Daoy (cell line): ENCODE data around the gene GJD3. TPM values are rescaled to one million over a fixed set of nuclear protein-coding genes. Genes with fewer than 3 reads are reported as not detected.

Experiments
- DNase-seq: peaks from one replicate; pipeline ENCODE4 v3.0.0-alpha.2; 2015; ENCODE audit warnings: low read depth
- total RNA-seq: library from RNA; depleted of rRNA; stranded (reverse); fragments of >200 nt; shearing (Covaris generic); gene quantifications from 2 replicates; pipeline ENCODE4 v1.2.3, GENCODE V29; 2014

GJD3 gene
- total RNA-seq, 1 experiment from 2014 or later = not detected

DNA sequence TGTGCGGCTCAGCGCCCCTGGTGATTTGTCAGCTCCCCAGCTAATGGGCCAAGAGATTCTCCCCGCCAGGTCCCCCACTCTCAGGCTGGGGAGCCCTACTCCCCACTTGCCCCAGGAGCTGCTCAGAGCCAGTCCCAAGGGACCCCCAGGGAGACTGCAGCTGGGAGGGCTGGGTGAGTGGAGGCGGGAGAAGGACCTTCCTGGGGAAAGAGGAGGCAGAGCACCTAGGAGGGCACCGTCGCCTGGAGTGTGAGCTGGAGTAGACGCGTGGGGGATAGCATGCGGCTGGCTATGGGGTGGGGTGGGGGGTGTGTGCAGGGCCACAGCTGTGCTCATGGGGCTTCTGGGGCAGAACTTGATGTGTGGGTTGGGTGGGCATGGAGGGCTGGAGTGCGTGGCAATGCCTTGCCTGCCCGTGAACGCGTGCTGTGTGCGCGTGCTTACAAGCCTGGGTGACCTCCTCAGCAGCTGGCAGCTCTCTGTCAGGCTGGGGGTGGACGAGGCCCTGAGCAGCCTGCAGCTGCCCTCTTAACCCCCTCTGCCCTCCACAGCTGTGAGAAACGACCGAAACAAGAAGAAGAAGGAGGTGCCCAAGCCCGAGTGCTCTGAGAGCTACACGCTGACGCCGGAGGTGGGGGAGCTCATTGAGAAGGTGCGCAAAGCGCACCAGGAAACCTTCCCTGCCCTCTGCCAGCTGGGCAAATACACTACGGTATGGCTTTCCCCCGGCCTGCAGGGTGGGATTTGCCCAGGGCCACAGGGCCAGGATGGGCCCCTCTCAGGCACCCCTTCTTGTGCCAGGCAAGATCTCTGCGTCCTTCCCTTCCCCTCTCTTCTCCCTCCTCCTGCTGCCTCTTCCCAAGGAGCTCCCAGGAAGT is 12.9 kb downstream of the GJD3 start:
- DNase-seq = no peak

DNA sequence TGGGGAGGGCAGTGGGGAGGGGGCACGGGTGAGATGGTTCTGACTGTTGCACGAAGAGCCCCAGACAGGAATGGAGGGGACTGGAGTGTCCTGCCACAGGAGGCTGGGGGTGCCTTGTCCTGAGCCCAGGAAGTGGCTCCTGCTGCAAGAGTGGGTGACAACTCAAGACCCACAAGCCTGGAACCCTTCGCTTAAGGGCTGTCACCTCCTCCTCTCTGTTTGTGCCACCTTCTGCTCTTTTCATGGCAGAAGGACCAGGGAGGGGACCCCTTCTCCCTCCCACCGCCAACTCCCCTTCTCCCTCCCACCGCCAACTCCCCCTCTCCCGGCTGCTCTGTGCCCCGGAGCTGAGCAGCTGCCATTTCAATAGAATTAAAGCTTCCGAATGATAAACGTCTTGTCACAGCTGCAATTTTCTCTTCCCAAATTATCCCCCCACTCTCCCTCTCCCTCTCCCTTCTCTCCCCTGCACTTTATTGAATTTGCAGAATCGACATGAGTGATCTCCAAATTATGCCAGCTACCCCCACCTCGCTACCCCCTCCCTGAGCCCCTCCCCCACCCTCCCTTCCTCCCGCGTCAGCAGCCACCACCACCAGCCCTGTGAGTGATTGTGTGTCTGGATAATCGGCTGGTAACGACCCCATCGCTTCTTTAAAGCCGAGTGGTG is 13.7 kb downstream of the GJD3 start:
- no peak for DNase-seq

DNA sequence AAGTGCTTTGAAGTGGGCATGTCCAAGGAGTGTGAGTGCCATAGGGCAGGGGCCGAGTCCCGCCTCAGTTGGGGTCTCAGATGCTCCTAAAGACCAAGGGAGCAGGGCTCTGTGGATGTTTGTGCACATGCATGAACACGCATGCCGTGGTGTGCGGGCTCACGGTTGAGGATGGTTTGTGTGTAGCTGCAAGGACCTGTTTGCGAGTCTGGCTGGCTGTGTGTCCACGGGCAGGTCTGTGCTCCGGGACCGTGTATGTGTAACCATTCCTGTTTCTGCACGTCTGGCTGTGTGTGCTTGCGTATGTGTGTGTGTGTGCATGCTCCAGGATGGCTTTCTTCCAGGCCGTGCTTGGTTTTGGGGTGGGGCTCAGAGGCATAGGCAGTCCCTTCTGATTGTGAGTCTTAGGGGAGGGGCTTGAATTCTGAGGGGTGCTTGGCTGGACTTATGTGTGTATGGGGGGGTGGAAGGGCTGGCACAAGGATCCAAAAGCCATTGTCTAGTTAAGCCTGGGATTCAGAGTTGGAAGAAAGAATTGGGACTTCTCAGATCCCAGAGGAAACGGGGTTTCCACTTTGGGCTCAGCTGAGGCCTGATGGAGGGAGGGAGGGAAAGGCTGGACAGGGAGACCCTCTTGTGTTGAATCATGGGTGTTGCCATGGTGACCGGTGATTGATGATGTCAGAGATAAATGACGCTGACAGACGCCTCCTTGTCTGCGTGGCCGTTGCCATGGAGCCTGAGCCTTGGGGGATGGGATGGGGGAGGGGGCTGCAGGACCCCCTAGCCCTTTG is 14.4 kb downstream of the GJD3 start:
- no peak for DNase-seq

DNA sequence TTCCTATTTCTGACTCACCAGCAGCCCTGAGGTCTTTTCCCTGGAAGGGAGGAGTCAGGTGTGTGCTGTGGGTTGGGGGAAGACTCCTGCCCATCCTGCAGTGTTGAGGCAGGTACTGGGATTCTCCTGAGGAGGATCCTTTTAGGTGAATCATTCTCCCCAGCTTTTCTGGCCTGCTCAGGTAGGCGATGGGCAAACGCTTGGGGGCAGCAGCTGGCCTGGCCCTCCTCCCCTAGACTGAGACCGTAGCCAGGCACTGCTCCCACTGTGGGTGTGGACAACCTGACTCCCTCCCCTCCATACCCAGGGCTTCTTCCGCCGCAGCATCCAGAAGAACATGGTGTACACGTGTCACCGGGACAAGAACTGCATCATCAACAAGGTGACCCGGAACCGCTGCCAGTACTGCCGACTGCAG is 15.1 kb downstream of the GJD3 start:
- DNase-seq = no peak

DNA sequence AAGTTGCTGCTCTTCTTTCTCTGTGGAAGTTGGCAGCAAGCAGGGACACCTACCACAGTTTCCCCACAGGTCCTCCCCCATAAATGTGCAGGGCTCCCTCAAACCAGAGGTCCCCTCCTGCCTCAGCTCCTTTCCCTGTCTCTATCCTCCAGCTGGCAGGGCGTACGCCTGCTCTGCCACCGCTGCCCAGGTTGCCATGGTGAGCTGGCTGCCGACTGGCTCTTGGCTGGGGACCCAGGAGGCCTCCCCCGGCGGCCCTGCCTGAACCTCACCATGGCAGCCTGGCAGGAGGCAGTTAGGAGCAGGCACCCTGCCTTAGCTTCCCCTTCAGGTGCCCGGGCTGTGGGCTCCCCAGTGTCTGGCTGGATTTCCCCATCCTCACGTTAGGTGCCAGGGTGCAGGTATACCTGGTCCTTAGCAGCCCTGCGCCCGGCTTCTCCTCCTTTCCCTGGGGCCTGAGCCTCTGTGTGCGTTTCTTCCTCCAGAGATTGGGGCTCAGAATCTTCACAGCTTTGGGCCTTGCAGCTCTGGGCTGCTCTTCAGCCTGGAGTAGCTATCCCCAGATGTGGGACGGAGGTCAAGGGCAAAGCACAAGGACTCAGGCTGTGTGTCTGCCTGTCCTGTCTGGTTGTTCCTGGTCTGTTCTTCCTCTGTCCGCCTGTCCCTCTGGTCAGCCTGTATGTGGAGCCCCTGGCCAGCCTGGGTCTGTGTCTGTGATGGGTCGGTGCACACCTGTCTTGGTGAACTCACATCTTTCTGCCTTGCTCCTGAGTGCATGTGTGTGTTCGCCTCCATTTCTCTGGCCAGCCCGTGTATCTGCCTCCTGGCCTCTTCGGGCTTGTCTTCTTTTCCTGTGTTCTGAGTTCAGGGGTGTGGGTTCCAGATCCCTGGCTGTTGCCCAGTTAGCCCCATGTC is 15.7 kb downstream of the GJD3 start:
- DNase-seq = no peak

DNA sequence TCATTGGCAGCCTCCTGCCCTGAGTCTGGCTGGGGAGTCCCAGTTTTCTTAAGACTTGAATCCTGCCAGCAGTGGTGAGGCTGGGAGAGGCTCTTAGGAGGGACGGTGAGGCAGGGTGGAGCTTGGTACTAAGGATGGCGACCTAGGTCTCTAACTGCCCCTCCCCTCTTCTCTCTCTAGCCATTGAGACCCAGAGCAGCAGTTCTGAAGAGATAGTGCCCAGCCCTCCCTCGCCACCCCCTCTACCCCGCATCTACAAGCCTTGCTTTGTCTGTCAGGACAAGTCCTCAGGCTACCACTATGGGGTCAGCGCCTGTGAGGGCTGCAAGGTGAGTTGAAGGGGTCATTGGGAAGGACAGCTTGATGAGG is 16.4 kb downstream of the GJD3 start:
- no peak for DNase-seq

DNA sequence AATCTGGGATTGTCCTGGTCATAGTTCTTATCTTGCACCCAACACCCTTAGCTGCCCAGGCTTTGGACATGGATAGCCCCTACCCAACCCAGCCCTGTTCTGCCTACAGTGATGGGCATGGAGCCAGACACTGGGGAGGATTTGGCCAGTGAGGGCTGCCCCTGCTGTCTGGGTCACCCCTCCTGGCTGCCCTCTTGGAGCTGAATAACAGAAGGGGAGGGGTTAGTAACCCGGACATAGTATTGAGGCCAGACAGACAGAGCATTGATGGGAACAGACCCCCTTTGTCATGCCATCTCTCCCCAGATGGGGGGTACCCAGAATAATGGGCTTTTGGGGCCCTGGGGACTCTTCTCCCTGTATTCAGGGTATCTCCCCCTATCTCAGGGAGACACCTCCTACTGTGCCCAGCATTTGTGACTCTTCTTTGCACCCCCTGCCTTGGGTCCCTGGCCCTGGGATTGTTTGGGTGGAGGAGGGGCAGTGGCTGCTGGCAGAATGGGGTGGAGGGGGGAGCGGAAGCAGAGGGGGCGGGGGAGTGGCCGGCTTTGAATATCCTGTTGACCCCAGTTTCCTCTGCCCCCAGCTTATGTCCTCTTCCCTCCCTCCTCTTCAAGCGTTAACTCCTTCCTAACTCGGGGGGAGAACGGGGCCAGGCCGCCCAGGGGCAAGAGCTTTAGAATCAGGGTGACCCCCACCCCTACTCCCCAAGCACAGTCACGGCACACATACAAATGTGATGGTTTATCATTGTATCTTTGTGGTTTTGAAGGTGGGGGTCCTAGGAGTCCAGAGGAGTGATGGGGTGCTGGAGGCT is 17.0 kb downstream of the GJD3 start:
- DNase-seq = no peak

DNA sequence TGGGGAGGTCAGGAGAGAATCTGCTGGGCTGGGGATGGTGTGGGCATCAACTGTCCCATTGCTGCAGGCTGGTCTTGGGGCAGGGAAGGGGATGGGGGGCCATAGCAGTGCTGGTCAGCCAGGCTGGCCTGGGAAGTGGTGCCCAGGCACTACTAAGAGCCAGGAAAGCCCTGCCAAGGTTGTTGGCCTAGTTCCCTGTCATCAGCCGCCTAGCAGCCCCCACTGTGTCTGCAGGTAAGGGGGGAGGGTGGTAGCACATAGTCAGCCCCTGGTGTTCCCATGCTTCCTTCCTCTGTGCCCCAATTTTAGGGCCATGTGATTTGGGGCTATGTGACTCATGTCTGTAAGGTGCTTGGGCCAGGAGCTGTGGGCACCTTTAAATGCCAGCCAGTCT is 17.8 kb downstream of the GJD3 start:
- DNase-seq = no peak

DNA sequence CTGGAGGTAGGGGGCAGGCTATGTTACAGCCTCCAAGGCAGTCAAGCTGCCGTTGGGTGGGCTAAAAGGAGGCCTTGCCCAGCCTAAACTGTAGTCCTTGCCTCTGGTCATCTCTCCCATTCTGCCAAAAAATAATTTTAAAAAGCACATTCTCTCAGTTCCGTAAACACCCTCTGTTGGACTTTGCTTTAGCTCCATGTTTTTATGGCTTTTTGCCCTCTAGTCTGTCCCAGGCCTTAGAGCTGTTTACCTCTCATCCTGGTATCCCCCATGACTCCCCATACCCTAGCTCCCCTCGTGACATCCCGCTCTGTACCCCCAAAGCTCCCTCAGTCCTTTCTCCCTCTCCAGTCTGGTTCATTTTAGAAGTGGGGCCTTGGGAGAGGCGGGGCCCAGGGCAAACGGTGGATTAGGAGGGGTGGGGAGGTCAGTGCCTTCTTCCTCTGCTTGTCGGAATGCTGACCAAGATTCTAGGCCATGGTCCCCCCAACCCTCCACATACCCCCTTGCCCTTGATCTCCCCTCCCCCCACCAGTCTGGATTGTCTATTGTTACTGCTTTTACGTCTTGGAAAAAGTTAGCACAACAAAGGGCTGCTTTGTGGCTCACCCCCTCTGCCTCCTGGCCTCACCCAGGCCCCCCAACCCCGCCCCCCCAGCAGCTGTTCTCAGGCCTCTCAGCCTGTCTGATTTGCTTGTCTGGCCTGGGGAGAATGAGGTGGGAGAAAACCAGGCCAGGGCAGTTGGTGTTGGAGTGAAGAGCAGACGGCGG is 18.4 kb downstream of the GJD3 start:
- no peak for DNase-seq

DNA sequence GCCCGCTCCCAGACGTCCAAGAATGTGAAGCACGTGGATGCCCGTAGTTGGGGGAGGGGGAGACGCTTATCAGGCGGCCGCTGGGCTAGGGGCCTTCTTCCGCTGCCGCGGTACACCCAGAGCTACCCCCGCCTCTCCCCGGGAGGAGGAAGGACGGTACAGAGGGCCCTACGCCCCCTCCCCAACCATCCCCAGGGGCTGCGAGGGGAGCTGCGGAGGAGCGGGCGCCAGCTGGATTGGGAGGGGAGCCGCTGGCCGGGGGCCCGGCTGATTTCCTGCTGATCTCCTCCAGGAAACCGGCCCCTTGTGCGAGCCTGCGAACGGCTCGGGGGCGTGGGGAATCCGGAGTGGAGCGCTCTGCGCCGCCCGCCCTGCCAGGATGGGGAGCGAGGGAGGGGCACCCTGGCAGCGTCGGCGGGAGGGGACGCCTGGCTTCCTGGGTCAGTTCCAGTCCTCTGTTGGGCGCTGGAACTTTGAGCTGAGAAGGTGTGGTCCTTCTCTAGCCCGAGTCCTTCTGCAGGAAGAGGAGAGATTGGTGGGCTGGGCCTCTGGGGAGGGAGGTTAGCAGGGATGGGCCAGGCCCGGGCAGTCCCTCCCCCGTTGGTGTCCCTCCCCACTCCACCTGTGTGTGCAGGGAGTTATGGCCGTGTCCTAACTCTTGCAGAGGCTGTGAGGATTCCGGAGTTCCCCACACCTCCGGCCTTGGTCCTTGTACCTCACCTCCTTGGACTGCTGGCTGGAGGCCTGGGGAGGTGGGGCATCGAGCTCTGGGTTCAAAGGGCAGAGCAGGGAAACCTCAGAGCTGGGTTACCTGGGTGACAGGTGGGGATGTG is 19.2 kb downstream of the GJD3 start:
- DNase-seq = no peak

DNA sequence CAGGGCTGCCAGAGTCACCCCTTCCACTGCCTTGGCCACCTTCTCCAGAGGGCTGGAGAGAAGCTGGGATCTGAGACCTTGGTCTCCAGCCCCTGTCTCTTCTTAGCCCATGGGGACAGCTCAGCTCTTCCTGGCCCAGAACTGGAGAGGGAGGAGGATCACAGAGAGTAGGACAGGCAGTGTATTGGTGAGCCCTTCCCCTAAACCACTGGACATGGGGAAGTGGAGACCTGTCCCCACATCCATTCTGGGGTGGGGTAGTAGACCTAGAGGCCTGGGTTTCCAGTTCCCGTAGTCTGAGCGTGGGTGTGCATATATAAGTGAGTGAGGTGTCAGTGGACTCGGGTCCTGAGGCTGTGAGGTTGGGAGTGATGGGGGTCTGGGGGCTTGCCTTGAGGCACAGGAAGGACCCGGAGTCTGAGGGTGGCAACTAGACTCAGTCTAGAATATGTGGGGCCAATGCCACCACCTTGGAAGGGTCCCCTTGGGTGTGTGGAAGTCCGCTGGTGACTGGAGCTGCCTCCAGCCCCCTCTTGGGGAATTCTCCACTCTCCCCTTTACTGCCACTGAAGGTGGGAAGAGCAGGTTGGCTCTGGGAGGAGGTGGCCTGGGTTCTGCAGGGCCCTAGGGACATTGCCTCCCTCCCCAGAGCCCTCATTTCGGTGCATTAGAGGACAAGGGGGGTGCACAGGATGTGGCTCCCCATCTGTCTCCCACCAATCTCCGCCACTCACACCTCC is 19.9 kb downstream of the GJD3 start:
- no peak for DNase-seq

DNA sequence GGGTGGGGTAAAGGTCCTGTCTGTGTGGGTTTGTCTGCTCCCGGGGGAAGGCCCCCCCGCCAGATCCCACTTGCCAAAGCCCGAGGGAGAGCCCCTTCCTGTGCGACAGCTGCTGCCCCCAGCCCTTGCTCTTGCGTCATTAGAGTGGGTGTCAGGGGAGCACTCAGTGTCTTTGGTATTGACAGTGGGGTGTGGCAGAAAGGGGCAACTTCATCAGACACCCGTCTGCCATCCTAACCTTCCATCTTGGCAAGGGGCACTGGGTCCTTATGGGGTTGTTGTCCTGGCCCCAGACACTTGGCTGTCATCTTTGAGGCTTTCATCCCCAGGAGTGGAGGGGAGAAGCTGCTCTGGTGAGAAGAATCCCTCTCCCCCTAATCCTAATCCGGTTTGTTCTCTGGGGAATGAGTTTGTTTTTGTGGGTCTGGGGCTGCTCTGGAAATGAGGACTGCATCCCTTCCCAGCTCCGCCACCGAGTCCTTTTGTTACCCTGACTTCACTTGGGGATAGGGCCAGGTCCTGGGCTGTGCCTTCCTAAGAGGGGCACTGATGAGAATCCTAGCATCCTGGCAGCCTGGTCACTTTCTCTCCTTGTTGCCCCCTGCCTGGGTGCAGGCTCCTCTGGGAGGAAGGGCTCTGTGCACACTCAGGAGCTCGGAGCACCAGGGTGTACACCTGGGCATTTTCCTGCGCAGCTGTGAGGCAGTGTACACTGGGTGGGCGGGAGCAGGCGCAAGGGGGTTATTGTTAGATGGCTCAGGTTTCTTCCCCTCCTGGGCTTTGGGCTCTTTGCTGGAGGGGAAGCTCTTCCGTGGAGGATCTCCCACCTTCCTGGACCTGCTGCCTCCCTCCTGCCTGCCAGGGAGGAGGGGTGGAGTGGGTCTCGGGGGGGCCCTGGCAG is 21.1 kb downstream of the GJD3 start:
- no peak for DNase-seq

DNA sequence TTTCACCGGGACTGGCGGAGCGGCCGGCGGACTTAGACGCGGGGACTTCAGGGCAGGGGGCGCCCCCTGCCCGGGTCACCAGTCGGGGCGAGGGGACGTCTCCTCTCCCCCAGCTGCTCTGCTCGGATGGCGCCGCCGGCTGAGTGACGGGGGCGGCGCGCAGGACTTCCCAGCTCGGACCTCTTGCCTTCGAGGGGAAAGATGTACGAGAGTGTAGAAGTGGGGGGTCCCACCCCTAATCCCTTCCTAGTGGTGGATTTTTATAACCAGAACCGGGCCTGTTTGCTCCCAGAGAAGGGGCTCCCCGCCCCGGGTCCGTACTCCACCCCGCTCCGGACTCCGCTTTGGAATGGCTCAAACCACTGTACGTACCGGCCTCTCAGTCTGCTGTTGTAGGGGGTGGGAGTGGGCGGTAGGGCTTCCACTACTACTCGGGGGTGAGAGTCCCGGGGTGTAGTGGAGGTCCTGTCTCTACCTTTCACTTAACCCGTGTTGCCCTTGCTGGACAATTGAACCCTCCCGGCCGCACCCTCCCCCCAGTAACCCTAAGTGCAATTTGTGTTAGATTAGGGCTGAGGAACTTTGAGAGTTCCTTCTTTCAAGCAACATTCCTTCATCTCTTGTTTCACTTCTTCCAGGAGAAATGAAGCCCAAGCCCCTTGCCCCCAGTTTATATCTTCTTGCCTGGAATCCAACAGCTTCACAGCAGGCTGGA is 21.9 kb downstream of the GJD3 start:
- DNase-seq = no peak

DNA sequence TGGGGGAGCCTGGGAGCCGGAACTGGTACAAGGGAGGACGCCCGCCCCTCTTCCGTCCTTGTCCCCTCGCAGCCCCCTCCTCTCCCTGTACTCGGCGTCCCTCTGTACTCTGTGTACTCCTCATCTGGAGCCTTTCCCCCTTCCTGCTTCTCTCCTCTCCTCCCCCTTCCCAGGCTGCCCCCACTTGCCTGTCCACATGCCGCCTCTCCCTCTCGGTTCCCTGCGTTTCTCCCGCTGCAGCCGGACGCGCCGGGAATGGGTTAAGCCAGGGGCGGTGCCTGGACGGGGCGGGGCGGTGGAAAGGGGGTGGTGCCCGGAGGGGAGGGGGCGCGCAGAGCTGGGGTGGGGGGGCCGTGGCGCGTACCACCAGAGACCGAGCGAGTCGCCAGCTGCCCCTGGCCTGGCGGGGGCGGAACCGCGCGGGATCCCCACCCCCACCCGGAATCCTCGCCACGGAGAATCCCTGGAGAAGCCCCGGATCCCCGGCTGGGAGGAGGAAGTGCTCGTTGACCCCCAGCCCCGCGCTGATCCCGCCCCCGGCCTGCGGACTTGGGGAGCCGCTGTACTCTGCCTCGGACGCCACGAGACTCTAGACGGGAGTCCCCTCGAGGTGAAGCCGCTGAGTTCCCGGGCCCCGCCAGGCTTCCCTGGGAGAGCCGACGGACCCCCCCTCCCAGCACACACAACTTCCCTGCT is 22.6 kb downstream of the GJD3 start:
- DNase-seq = peak; percentile 73

DNA sequence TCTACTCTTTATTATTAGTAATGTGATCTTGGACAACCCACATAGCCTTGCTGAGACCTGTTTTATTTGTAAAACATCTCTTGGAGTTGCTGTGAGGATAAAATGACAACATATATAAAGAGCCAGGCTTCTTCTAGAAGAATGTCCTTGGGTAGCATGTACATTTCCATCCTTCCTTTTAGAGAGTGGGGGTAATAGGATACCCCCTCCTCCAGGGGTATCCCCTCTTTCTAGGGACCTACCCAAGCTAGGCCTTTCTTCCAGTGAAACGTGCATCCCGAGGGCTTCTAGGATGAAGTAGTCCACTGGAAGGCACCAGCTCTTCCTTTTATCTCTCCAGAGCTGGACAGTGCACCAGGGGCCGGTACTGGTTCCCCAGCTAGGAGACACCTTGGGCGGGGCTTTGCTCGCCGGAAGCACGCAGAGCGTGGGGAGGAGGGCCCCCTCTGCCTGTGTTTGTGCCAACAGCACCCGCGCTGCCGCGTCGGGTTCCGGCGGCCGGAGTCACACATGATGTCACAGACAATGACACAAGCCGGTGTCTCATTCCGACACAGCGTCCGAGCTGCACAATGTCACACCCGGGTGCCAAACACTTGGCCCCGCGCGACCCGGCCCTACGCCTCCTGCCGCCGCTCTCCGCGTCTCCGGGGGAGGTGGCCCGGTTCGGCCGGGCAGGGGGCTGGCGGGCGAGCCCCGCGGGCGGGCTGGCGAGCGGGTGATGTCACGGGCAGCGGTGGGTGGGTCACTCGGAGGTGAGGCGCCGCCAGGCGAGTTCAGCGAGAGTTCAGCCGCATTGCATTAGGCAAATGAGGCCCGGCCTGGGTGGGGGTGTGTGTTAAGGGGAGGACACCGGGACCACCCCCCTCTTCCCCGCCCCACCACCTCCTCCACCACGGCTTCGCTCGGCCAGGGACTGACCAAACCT is 23.4 kb downstream of the GJD3 start:
- DNase-seq = peak; percentile 81
